GM18505 (cell line): ENCODE measurements around the gene TMEM196.
A peak's percentile ranks its signal among the peaks of the same experiment; 100 is the strongest.

Experiments used
- ATAC-seq: cut with Tn5 transposase; IDR thresholded peaks from one replicate; pipeline ENCODE4 v1.9.1; 2021; ENCODE audit not compliant: unreplicated experiment
- POLR2A ChIP-seq: IDR thresholded peaks from 4 replicates; pipeline ENCODE4 v1.6.1; 2011; ENCODE audit warnings: borderline replicate concordance; ENCODE audit not compliant: insufficient read depth, insufficient read length; ENCODE audit errors: extremely low read depth

The TMEM196 gene

GRCh38 chr7:19681596-19681995 is 91.8 kb downstream of the TMEM196 start:
- ATAC-seq, result no peak
- no peak for TF ChIP-seq POLR2A

- ATAC-seq, result peak; percentile 79
- TF ChIP-seq POLR2A, result no peak
Measured at GRCh38 chr7:19677180-19677579, 96.2 kb downstream of the TMEM196 start.

GRCh38 chr7:19675816-19676215 is 97.6 kb downstream of the TMEM196 start:
- ATAC-seq, result no peak
- no peak for TF ChIP-seq POLR2A

DNA sequence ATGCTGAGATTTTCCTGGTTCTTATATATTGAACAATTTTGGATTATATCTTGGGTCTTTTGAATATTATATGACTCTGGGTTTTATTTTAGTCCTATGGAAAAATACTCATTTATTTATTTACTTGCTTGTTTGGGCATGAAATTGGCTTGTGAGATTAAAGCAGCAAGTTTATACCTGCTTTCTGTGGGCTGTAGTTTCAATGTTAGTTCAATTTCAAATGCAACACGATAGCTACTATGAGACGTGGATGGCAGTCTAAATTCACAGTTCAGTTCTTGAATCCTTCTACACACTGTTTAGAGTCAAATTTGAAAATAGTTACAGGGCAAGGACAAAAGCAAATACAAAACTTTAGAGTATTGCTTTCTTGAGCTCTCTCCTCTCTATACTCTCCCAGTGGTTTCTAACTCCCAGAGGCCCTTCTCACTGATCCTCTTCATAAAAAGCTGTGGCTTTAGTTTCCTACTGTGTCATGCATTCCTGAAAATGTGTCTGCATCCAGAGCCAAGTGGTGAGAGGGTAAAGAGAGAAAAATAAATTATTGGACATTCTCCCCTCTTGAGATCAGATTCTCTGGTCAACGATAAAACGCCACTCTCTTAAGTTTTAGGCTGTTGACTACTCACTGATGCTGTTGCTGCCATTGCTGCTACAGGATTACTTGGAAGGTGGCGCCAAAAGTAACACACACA is 99.0 kb downstream of the TMEM196 start:
- no peak for ATAC-seq
- no peak for TF ChIP-seq POLR2A

- no peak for ATAC-seq
- TF ChIP-seq POLR2A, result no peak
Measured at GRCh38 chr7:19670806-19671205, 102.6 kb downstream of the TMEM196 start.
